Right ventricle myocardium inferior (tissue), 1 donor: ENCODE measurements around the gene ZGLP1. TPM values are rescaled to one million over a fixed set of nuclear protein-coding genes. Genes with fewer than 3 reads are reported as not detected.
A peak's percentile ranks its signal among the peaks of the same experiment; 100 is the strongest.

ENCODE experiments used
- ATAC-seq: fragments of 200-7000 bp; cut with Tn5 transposase; one replicate; pipeline ENCODE4 v1.9.1; 2020; ENCODE audit warnings: mild to moderate bottlenecking, moderate library complexity
- DNase-seq: peaks from one replicate; pipeline ENCODE4 v3.0.0; 2021; ENCODE audit errors: missing footprints
- intact Hi-C: fragments of 100-400 bp; cut with DNase I; formaldehyde crosslinking; loops from one replicate; pipeline ENCODE4 v1.11.0; 2022
- total RNA-seq: library from RNA; stranded (reverse); fragmentation: NEBNext Ultra II Directional; extraction: Animal tissue kit (Norgen Biotek cat#: 25700); gene quantifications from one replicate; pipeline ENCODE4 v1.2.1, GENCODE V29; 2021
- donor health status: DM: no; HTN: yes; CAD: no; lungs with severe emphysema.

The ZGLP1 gene
- total RNA-seq, 1 donor from 2014 or later: 0.65 TPM

DNA sequence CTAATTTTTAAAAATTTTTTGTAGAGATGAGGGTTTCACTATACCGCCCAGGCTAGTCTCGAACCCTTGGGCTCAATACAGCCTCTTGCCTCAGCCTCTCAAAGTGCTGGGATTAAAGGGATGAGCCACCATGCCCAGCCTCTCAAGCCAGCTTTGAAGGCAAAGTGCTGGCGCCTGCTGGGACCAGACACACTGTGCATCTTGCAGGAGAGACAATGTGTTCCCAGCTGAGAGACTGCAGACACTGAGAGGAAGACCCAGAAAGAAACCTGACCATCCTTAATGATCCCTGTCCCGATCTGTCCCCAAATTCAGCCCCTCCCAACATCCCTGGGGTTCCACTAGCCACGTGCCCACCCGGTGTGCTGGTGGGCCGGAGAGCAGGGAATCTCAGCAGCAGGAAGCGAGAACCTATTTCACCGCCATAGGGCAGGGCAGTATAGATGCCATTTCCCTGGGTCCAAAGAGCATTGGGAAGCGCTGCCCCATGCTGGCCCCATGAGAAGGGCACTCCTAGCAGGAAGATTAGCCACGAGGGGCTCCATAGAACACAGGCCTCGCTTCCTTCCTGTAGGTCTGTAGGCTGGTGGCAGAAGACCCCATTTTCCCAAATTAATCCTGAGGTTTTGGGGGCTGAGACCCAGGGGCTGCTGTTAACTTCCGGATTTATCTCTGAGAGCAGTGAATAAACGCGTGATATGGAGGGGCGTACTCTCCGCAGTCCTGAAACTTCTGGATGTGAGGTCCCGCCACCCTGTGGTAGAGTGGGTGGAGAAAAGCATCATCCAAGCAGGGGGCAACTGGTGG is 22.7 kb upstream of the ZGLP1 start:
- intact Hi-C loops: loop anchor here (2.0 kb wide), 1 partner anchor 62 kb away; the partner anchor contains the start of gene ICAM1
- DNase-seq (peak; percentile 32), ATAC-seq (no peak)

DNA sequence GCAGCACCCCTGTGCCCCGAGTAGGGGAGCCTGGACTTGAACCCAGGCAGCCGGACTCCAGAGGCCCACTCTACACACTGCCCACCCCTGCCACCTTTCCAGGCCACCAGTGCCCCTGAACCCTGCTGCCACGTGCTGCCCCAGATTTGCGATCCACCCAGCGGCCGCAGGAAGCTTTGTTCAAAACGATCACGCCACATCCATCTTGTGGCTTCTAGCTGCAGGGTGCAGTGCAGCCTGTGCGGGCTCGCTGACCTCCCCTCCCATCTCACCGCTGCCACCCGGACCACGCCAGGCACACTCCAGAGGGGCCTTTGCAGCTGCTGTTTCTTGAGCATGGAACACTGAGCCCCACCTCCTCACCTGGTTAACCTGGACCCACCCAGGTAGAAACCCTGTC is 19.9 kb upstream of the ZGLP1 start:
- intact Hi-C loops: no loop called here
- ATAC-seq: no peak
- DNase-seq: peak; percentile 15

DNA sequence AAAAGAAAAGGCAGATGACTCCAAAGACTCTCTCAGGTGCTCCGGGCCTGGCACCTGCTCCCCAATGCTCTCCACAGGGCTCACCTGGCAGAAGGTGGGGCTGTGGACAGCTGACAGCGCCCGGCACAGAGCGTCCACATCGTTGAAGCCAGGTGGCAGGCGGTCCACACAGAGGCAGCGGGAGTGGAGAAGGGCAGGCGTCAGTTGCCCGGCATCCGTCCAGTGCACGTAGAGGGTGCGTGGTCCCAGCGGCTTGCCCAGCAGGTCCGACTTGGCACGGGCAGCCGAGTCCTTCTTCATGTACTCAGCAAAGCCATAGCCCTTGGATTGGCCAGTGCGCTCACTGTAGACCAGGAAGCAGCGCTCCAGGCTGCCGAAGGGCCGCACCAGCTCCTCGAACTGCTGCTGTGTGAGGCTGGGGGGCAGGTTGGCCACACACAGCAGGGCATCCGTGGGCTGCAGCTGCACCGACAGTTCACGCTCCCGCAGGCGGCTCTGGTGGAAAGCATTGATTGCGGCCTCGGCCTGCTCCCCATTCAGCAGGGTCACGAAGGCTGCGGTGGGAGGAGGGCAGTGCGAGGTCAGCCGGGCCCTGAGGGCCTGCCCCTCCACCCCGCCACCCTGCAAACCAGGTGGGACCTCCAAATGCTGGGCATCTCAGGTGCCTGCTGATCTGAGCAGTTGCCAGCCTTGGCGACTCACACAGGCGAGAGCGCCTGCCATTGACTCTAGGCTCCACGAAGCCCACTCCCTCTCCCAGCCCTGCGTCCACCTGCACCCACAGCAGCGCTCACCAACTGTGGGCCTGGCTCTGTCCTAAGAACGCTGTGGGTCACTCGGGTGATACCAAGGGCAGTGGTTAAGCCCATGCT is 19.2 kb upstream of the ZGLP1 start:
- ATAC-seq (no peak), DNase-seq (peak; percentile 31)
- intact Hi-C loops: no loop called here

DNA sequence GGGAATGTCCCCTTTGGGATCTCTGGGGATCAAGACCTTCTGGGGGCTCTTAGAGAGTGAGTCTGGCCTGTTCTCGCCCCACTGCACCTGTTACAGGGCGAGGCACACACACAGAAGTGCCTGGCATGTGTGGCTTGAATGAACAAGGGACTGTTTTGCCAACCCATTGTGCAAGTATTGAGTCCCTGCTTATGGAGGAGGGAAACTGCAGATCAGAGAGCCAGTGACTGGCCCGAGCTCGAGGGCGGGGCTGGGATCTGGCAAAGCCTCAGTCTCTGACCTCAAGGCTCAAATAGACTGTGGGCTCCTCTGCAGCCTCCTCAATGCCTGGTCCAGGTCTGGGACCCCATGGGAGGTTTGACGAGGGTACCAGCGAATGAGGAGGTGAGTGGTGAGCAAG is 18.2 kb upstream of the ZGLP1 start:
- no peak for ATAC-seq

DNA sequence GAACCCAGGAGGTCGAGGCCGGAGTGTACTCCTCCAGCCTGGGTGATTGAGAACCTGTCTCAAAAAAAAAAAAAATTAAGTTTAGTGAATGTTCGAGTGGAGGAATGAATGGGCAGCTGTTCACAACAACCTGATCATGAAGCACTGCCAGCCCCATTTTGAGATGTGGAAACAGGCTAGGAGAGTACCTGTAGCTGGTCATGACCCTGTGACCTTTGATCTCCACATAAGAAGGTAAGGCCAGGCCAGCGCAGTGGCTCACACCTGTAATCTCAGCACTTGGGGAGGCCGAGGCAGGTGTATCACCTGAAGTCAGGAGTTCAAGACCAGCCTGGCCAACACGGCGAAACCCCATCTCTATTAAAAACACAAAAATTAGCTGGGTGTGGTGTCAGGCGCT is 16.1 kb upstream of the ZGLP1 start:
- no peak for ATAC-seq
- no peak for DNase-seq
- intact Hi-C loops: no loop called here

More for the DNA sequence above, 18.2 kb upstream of the ZGLP1 start:
- intact Hi-C loops: no loop called here
- DNase-seq: peak; percentile 6

DNA sequence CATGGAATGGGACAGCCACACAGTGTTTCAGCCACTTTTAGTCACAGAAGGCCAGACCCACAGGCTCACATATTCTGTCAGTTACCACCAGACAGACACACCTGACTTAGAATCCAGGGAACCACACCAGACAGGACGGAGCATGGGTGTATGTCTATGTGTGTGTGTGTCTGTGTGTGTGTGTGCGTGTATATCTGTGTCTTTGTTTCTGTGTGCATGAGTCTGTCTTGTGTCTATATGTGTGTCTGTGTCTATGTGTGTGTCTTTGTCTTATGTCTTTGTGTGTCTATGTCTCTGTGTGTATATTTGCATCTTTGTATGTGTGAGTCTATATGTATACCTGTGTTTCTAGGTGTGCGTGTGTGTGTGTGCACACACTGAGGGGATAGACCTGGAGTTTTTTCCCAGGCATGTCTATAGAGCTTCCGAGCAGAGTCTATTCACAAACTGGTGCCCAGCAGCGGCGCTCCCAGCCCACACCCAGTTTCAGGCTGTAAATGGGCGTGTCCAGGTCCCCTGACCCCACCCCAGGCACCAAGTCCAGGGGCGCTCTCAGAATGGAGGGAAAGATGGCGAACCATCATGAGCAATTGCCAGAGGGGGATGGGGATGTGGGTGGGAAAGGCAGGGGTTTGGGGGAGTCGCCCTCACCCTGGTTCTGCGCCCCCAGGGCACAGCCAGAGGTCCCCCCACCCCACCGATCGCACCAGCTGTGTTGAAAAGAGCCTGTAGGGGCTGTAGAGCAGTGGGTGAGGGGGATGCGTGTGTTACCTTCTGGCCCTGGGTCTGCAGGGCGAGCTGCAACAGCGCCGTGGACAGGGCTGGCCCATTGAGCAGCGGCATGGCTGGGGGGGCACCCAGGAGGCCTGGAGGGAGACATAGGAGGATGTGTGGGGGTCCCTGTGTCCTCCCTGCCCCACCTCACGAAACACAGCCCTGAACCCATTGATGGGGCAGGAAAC is 12.5 kb upstream of the ZGLP1 start:
- DNase-seq (peak; percentile 53), ATAC-seq (no peak)
- intact Hi-C loops: no loop called here

DNA sequence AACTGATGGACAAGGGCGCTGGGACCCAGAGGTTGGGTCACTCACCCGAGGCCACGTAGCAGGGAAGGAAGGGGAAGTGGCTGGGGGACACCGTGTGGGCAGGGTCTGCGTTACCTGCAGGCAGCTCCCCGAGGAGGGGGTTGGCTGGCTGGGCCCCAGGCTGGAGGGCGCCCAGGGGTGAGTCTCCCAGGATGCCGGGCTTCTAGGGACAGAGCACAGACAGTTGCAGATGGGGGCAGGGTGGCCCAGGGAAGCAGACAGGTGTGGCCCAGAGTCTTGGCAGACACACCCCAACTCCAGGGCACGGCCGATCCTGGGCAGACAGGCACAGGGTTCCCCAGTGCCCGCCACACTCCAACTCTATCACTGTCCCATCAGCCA is 11.8 kb upstream of the ZGLP1 start:
- ATAC-seq (no peak), DNase-seq (peak; percentile 52)
- intact Hi-C loops: no loop called here

DNA sequence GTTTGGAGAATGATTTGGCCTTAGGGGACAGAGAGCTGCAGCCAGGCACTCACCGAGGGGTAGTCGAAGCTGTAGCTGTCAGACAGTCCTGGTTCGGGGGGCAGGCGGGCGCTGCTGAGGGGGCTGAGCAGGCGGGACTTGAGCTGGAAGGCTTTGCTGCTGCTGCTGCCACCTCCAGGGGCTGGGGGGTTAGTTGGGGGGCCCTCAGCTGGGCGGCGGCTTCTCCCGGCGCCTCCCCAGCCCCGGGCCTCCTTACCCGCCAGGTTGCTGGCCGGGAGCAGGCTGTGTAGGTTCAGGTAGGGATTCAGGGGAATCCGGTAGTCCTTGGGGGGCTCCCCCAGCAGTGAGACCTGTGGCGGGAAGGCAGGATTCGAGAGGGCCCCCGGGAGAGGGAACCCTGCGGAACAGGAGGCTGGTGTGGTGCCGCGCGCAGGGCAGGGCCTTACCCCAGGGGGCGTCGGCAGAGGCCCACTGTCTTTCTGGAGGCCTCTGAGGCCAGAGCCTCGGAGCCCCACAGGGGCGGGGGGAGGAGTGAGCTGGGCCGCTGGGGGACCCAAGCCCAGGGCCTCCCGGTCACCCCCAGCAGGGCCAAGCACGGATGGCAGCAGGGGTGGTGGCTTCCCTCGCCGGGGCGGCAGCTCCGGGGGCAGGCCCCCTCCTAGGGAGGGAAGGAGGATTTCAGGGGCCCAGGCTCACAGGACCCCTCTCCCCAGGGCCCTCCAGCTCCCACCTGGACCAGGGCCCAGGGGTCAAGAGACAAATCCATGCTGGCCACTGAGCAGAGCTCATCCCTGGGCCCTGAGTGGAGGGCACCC is 11.2 kb upstream of the ZGLP1 start:
- intact Hi-C loops: no loop called here
- ATAC-seq (no peak), DNase-seq (peak; percentile 28)

DNA sequence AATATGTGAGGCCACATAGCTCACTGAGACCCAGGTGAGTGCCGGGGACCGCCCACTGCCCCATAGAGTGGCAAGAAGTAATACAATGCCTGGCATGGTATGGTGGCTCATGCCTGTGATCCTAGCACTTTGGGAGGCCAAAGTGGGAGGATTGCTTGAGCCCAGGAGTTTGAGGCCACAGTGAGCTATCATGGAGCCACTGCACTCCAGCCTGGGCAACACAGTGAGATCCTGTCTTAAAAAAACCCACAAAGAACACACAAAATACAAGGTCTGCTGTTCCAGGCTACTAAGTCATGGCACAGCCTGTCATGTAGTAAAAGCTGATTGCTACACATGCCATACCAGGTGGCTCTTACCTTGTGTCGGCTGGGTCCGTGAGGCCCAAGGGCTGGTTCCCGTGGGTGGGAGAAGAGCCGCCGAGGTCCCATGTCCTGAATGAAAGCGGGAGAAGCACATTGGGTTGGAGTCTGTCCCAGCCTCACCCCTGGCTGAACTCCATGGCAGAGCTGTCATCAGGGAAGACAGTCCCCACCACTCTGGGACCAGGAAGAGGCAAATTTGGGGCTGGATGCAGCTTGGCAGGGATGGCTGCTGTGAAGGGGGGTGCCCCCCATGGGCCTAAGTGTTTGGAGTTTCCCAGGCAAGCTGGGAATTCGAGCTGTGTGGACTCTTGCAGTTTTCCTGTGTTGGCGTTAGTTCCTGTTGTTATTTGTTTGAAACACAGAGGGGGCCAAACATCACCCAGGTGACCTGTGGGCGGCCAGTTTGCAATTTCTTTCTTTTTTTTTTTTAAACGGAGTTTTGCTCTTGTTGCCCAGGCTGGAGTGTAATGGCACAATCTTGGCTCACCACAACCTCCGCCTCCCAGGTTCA is 9.4 kb upstream of the ZGLP1 start:
- intact Hi-C loops: no loop called here
- DNase-seq (peak; percentile 50), ATAC-seq (no peak)

DNA sequence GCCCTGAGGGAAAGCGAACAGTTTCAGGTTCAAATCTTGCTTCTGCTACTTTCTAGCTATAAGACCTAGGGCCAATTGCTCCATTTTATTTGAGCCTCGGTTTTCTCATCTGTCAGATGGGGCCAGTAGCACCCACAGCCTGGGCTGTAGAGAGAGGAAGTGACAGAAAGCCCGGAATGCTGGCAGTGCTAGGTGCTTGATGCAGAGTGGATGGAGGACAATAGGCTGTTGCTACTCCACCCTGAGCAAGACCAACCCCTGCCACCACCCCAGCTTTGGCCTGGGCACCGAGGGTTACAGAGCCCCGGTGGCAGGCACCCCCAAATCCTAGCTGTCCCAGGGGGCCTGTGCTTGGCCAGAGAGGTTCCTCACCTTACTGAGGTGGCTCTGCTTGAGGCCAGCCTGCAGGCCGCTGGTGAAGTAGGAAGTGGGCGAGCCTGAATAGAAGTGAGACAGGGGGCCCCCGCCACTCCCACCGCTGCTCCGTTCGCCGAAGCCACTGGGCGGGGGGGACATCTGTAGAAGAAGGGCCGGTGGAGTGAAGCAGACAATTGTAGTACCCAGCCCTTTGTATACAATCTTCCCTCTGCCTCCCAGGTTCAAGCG is 8.3 kb upstream of the ZGLP1 start:
- intact Hi-C loops: no loop called here
- DNase-seq: peak; percentile 32
- ATAC-seq: no peak

DNA sequence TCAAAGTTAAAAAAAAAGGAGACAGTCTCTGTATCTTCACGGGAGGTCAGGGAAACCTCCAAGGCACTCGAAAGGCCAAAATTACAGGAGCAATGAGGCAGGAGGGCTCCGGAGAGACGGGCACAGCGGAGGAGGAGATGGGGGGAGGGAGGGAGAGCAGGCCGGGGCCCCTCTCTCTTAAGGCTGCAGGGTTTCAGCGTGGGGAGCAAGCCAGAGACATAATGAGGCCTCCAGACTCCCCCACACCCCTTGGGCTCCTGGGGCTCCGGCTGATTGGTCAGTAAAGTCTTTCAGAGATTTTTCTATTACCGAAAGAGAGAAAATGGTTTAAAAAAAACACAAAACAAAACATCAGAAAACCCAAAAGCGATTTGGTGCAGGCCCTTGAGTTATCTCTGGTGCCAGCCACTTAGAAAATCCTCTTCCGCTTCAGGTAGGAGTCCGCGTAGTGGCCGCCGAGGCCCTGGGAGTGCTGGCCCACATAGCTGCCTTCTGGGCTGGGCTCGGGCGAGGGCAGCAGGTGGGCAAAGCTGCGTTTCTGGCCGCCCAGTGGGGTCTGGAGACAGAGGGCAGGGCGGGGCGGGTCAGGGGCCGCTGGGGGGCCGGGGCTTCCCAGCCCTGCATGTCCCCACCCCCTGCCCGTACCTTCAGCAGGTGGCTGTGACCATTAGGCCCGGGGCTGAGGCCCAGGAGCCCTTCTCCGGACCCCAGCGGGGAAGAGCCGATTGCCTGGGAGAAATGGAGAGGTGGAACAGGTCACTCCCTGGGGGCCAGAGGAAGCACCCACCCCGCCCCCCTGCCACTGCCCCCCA is 7.6 kb upstream of the ZGLP1 start:
- no peak for ATAC-seq
- intact Hi-C loops: no loop called here
- DNase-seq: peak; percentile 45

DNA sequence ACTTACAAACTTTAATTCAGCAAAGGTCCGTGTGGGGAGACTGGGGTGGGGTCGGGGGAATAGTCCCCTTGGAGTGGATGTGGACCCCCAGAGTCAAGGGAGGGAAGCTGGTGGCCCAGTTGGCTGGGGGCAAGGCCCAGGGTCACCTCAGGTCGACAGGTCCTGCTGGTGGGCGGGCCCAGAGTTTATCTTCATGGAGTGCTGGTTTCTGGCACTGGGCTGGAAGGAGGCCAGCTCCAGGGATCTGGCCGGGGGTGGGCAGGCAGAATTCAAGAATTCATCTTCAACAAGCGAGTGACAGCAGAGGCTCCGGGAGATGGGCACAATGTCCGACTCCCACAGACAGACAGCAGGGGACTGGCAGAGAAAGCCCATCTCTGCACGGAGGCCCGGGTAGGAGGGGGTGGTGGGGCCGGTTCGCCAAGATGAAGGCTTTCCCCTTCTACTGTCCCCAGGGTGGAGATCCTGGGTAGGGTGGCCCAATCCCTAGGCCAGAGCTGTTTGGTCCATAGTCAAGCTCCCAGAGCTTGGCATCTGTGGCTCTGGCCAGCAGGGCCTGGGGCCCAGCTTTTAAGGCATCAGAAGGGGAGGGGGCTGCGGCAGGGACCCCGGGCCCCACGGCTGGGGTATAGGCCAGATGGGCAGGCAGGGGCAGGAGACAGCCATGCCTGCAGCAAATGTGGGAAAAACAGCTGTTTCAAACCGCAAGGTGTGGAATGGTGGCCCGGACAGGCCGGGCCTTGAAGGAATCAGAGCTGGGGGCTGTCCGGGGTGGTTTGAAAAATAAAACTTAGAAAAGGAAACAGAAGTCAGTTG is 6.8 kb upstream of the ZGLP1 start:
- intact Hi-C loops: no loop called here
- no peak for ATAC-seq

DNA sequence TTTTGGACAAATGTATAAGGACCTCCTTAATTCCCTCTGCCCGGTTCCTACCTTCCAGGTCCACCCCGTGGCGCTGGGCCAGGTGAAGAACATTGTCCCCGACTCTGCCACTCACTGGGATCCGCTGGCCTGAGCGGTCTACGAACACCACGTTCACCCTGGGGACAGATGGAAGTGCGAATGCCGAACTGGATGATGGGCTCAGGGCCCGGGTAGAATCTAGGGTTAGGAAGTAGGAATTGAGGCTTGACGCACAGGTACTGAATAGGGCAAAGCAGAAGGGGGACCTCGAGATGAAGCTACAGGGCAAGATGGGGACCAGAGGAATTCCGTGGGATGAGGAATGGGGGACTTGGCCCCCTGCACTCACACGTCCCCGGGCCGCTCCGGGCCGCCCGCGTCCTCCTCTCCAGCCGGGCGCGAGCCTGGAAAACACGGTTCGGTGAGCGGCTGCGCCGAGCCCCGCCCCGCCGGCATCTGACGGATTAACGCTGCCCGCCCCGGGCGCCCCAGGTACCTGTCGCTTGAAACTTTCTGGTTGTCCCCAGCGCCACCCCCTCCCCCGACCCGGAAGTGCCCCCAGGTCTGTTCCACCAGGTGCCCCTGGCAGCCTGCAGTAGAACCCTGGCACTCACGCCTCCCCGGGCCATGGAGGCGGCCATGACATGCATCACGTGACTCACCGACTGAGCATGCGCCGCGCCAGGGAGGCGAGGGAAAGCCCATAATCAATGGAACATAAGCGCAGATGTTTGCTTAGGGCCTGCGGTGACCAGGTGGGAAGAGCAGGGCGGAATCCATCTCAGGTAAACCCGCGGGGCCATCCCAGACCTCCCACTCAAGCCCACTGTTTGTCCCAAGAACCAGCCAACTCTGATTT is 6.0 kb upstream of the ZGLP1 start, which contains the start of gene FDX2:
Gene FDX2 (minus strand): TSS at position 681 of the 880 bp plus-strand sequence. CDS start 19 bp downstream, at position 662.
- intact Hi-C loops: no loop called here
- ATAC-seq (peak; percentile 89), DNase-seq (peak; percentile 94)

More for the DNA sequence above, 6.8 kb upstream of the ZGLP1 start:
- peak; percentile 41 for DNase-seq

DNA sequence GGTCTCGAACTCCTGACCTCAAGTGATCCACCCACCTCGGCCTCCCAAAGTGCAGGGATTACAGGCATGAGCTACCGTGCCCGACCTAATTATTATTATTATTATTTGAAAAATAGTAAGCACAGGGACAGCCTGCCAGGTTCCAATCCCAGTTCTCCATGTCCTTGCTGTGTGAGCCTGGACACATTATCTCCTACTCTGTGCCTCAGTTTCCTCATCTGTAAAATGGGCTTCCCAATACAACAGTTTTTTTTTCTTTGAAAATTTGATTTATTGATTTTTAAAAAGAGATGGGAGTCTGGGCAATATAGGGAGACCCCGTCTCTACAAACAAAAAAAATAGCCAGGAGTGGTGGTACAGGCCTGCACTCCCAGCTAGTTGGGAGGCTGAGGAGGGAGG is 3.3 kb downstream of the ZGLP1 start:
- intact Hi-C loops: no loop called here
- ATAC-seq: no peak
- DNase-seq: peak; percentile 13
